Vagina (tissue), 2 donors: Measurements from ENCODE around the gene SAMHD1.

ENCODE experiments used
- CTCF ChIP-seq, 3 experiments: fragments of 450-650 bp in 2 of 3; fragments of 200-600 bp in 1 of 3; sonication (generic) in 1 of 3; IDR thresholded peaks; one replicate each; pipeline ENCODE4 v1.5.1; 2017 to 2019; ENCODE audit warnings: antibody characterized with exemption in 3 of 3, mild to moderate bottlenecking in 2 of 3, moderate library complexity in 2 of 3
- POLR2AphosphoS5 ChIP-seq, 2 donors: sonication (generic); formaldehyde crosslinking; IDR thresholded peaks; one replicate each; pipeline ENCODE4 v1.9.0; 2017; ENCODE audit warnings: antibody characterized with exemption in 2 of 2, mild to moderate bottlenecking in 2 of 2, low read depth in 1 of 2; ENCODE audit not compliant: insufficient read depth in 1 of 2

GRCh38 chr20:36875702-36876472, 75.6 kb downstream of the SAMHD1 start, which contains the start of gene TLDC2:
- TF ChIP-seq CTCF (IDR thresholded peaks at IDR 0.05) (no peak), POLR2AphosphoS5 (IDR thresholded peaks at IDR 0.05; ENCODE audit: insufficient read depth in 1 of 2, low read depth in 1 of 2) (no peak)
